GM12878 (cell line): ENCODE results near the gene ACTA2.

ENCODE experiments used
- CTCF ChIP-seq, 3 experiments: IDR thresholded peaks in 2 of 3; conservative IDR thresholded peaks in 1 of 3; 2 replicates each; pipeline ENCODE4 v1.5.1; 2011; ENCODE audit warnings: low read depth in 3 of 3, low read length in 3 of 3, mild to moderate bottlenecking in 3 of 3, control low read depth in 2 of 3, moderate library complexity in 2 of 3, inconsistent platforms in 1 of 3, mixed read lengths in 1 of 3; ENCODE audit not compliant: control insufficient read depth in 2 of 3, insufficient read depth in 1 of 3; ENCODE audit errors: extremely low read depth in 1 of 3
- GABPA ChIP-seq: IDR thresholded peaks from 2 replicates; pipeline ENCODE4 v1.6.1; 2014; ENCODE audit warnings: antibody characterized with exemption, low read depth, mild to moderate bottlenecking, inconsistent platforms
- POLR2A ChIP-seq: IDR thresholded peaks from 2 replicates; pipeline ENCODE4 v1.6.1; 2011; ENCODE audit warnings: low read depth, mild to moderate bottlenecking, low read length
- SMAD1 ChIP-seq: fragments of 450-650 bp; IDR thresholded peaks from 2 replicates; pipeline ENCODE4 v1.6.1; 2018; ENCODE audit warnings: mild to moderate bottlenecking, low read depth; ENCODE audit not compliant: partially characterized antibody
- SUZ12 ChIP-seq: fragments of 200-600 bp; sonication (generic); IDR thresholded peaks from one replicate; pipeline ENCODE4 v1.6.1; 2018; ENCODE audit warnings: antibody characterized with exemption, mild to moderate bottlenecking; ENCODE audit not compliant: unreplicated experiment

DNA sequence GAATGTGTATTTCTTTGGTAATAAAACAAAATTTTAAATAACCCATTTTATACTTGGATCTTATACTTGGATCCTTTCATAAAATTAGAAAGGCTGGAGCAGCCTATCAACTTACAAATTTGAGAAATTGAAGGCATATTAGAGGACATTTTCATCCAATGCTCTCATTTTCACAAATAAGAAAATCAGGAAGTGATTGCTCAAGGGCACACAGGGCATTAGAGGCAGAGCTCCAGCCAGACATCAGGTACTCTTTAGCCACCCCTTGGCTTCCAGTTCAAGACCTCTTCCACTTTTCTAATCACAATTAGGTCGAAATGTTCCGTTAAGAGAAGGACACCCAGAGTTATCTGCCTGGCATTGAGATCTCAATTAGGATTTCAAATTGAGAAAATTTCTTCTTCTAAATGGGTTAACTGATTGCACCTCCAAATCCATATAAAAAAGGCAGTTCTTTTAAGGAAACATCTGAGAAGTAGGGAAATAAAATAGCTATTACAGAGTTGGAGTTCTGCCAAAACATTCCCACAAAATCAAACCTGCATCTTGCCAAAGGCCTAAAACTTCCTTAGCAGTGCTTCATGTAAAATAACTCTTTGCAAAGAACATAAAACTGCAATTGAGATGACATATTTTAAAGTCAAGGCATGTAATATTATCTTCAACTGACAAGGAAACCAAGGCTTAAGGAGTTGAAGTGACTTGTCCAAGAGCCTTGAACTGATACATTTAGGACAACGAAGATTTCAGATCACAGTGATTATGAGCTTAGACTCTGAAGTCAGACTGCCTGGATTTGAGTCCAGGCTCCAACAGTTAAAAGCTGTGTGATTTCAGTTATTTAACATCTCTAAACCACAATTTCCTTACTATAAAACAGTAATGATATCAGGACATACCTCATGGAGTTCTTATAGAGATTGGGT, 2.4 kb downstream of the ACTA2 start:
- TF ChIP-seq SUZ12 (no peak), POLR2A (no peak), SMAD1 (no peak), GABPA (no peak), CTCF (IDR thresholded peaks at IDR 0.05 in 2 of 3, conservative IDR thresholded peaks at IDR 0.05 in 1 of 3; ENCODE audit: control insufficient read depth in 2 of 3, extremely low read depth in 1 of 3, insufficient read depth in 1 of 3, low read depth in 3 of 3, low read length in 3 of 3) (no peak)
